BE2C (cell line): Measurements from ENCODE around the gene DROSHA.
"Not testable (repeated sequence)": the region's sequence is repeated elsewhere in the genome, so short reads cannot be mapped to it uniquely, and the experiment has no call there.

Experiments used
- DNase-seq: peaks from one replicate; pipeline ENCODE4 v3.0.0-alpha.2; 2020
- H3K27me3 ChIP-seq: fragments of 250-450 bp; sonication (Bioruptor Pico); 2 replicates; pipeline ENCODE4 v1.5.1; 2020; ENCODE audit warnings: mild to moderate bottlenecking
- H3K36me3 ChIP-seq: fragments of 250-450 bp; sonication (Bioruptor Pico); 2 replicates; pipeline ENCODE4 v1.5.1; 2020; ENCODE audit warnings: mild to moderate bottlenecking
- H3K4me1 ChIP-seq: fragments of 250-450 bp; sonication (Bioruptor Pico); 2 replicates; pipeline ENCODE4 v1.5.1; 2020
- H3K4me3 ChIP-seq: 2 replicates; pipeline ENCODE4 v1.5.1; 2011; ENCODE audit warnings: low read depth, low read length
- H3K9me3 ChIP-seq: fragments of 250-450 bp; sonication (Bioruptor Pico); 2 replicates; pipeline ENCODE4 v1.5.1; 2020
- CTCF ChIP-seq: IDR thresholded peaks from 2 replicates; pipeline ENCODE4 v1.5.1; 2012; ENCODE audit warnings: mild to moderate bottlenecking, low read depth, low read length

Gene DROSHA

DNA sequence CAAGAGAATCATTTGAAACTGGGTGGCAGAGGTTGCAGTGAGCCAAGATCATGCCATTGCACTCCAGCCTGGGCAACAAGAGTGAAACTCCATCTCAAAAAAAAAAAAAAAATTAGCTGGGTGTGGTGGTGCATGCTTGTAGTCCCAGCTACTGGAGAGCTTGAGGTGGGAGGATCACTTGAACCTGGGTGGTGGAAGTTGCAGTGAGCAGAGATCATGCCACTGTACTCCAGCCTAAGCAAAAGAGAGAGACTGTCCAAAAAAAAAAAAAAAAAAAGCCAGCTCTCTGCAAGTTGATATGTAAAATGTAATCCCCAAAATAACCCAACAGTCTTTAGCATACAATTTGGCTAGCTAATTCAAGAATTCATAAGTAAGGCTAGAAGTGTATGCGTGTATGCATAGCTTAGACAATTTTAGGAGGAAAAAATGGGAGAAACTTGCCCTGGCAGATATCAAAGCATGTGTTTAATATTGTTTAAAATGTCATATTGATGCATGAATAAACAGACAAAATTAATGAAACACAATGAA is 36.5 kb upstream of the DROSHA start:
- DNase-seq = no peak
- Histone ChIP-seq H3K36me3 (no peaks in the 10 kb centered on the region), H3K27me3 (no peaks in the 10 kb centered on the region), H3K4me1 (no peaks in the 10 kb centered on the region), H3K9me3 (no peaks in the 10 kb centered on the region; the same call in 1 of the 2 replicates), H3K4me3 (no peak overlapping the region)
- no peak for TF ChIP-seq CTCF

- H3K36me3 ChIP-seq, H3K4me3 ChIP-seq, H3K9me3 ChIP-seq, H3K4me1 ChIP-seq, H3K27me3 ChIP-seq, DNase-seq: not testable (repeated sequence)
Measured at GRCh38 chr5:31566362-31566761, 34.5 kb upstream of the DROSHA start.

GRCh38 chr5:31563216-31563615 is 31.3 kb upstream of the DROSHA start:
- no peaks in the 10 kb centered on the region for H3K36me3 ChIP-seq
- no peaks in the 10 kb centered on the region for H3K27me3 ChIP-seq
- no peaks in the 10 kb centered on the region; the same call in 1 of the 2 replicates for H3K4me1 ChIP-seq
- TF ChIP-seq CTCF = no peak
- no peaks in the 10 kb centered on the region; the same call in 1 of the 2 replicates for H3K9me3 ChIP-seq
- DNase-seq = no peak
- H3K4me3 ChIP-seq = no peak overlapping the region

GRCh38 chr5:31561946-31562345 is 30.1 kb upstream of the DROSHA start:
- no peaks in the 10 kb centered on the region for H3K27me3 ChIP-seq
- TF ChIP-seq CTCF = no peak
- H3K4me1 ChIP-seq = no peaks in the 10 kb centered on the region; the same call in 1 of the 2 replicates
- no peaks in the 10 kb centered on the region for H3K36me3 ChIP-seq
- H3K9me3 ChIP-seq = no peaks in the 10 kb centered on the region; the same call in 1 of the 2 replicates
- DNase-seq = no peak
- H3K4me3 ChIP-seq = no peak overlapping the region

DNA sequence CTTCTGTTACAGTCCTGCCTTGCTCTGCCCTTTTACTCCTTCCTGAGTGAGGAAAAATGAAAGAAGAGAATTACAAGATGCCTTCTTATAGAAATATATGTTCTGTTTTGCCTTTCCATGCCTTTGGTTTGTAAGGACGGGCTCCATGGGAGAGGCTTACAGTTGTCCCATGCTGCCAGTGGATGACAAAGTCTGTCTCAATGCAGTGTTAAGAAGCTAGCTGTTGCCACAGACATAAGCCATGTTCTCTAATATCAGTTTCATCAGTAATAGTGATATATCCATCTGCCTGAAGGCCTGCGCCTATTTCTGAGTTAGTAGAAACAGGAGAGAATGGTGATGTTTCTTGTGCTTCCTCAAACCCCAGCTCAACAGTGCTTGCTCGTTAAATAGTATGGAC is 28.0 kb upstream of the DROSHA start:
- Histone ChIP-seq H3K27me3 (no peaks in the 10 kb centered on the region), H3K9me3 (no peaks in the 10 kb centered on the region), H3K36me3 (no peaks in the 10 kb centered on the region; the same call in 1 of the 2 replicates), H3K4me1 (no peaks in the 10 kb centered on the region; the same call in 1 of the 2 replicates), H3K4me3 (no peak overlapping the region)
- no peak for DNase-seq
- TF ChIP-seq CTCF = no peak

DNA sequence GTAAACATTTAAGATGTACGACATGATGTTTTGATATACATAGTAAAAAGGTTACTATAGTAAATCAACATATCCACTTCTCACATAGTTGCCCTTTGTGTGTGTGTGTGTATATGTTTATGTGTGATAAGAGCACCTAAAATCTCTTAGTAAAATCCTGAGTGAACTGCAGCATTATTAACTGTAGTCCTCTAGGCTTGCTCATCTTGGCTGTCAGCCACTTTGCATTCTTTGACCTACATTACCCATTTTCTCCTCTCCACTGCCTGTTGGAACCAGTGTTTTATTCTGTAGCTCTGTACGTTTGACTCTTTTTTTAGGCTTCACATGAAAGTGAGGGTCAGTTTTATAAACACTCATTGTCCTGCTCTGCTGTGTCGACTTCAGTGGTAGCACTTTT is 24.6 kb upstream of the DROSHA start:
- no peak for TF ChIP-seq CTCF
- H3K4me1 ChIP-seq = no peaks in the 10 kb centered on the region; the same call in 1 of the 2 replicates
- H3K4me3 ChIP-seq = no peak overlapping the region
- DNase-seq = no peak
- H3K36me3 ChIP-seq = peaks cover 22% of the 10 kb centered on the region
- H3K9me3 ChIP-seq = no peaks in the 10 kb centered on the region
- no peaks in the 10 kb centered on the region for H3K27me3 ChIP-seq
